Osteocyte (in vitro differentiated cells): Measurements from ENCODE around the gene MAX. TPM values are rescaled to one million over a fixed set of nuclear protein-coding genes. Genes with fewer than 3 reads are reported as not detected.

Source experiments
- DNase-seq: peaks from one replicate; pipeline ENCODE4 v3.0.0; 2021; ENCODE audit warnings: mixed read lengths; ENCODE audit not compliant: unreplicated experiment; ENCODE audit errors: extremely low spot score
- H3K27ac Mint-ChIP-seq: one replicate; pipeline ENCODE4 v1.8.0; 2021; ENCODE audit warnings: mild to moderate bottlenecking, mixed read lengths; ENCODE audit not compliant: unreplicated experiment
- H3K27me3 Mint-ChIP-seq: one replicate; pipeline ENCODE4 v1.8.0; 2021; ENCODE audit warnings: mixed read lengths; ENCODE audit not compliant: unreplicated experiment
- H3K36me3 Mint-ChIP-seq: one replicate; pipeline ENCODE4 v1.8.0; 2021; ENCODE audit warnings: mixed read lengths; ENCODE audit not compliant: unreplicated experiment
- H3K4me1 Mint-ChIP-seq: one replicate; pipeline ENCODE4 v1.8.0; 2021; ENCODE audit warnings: mixed read lengths; ENCODE audit not compliant: unreplicated experiment
- H3K4me3 Mint-ChIP-seq: one replicate; pipeline ENCODE4 v1.8.0; 2021; ENCODE audit warnings: mild to moderate bottlenecking, moderate library complexity, mixed read lengths; ENCODE audit not compliant: unreplicated experiment
- H3K9me3 Mint-ChIP-seq: one replicate; pipeline ENCODE4 v1.8.0; 2021; ENCODE audit warnings: mixed read lengths; ENCODE audit not compliant: unreplicated experiment
- CTCF ChIP-seq: fragments of 200-600 bp; sonication (generic); IDR thresholded peaks from 2 replicates; pipeline ENCODE4 v1.5.0; 2021; ENCODE audit warnings: antibody characterized with exemption, mild to moderate bottlenecking, moderate library complexity
- total RNA-seq: library from RNA; stranded (reverse); gene quantifications from 2 replicates; pipeline ENCODE4 v1.2.1, GENCODE V29; 2021

MAX gene
- total RNA-seq, 1 donor from 2014 or later = 120 TPM

GRCh38 chr14:65052832-65053231 is 49.5 kb downstream of the MAX start:
- H3K36me3 Mint-ChIP-seq = peaks cover 16% of the 10 kb centered on the region
- H3K9me3 Mint-ChIP-seq = no peaks in the 10 kb centered on the region
- no peaks in the 10 kb centered on the region for H3K27me3 Mint-ChIP-seq
- no peak for TF ChIP-seq CTCF
- H3K4me3 Mint-ChIP-seq = no peak overlapping the region
- DNase-seq = peak; percentile 68
- H3K27ac Mint-ChIP-seq = no peak overlapping the region
- no peaks in the 10 kb centered on the region for H3K4me1 Mint-ChIP-seq

GRCh38 chr14:65045709-65046108 is 56.6 kb downstream of the MAX start:
- Mint-ChIP-seq H3K4me3 (no peak overlapping the region), H3K27ac (no peak overlapping the region), H3K4me1 (peaks cover 3% of the 10 kb centered on the region), H3K27me3 (no peaks in the 10 kb centered on the region), H3K36me3 (peaks cover 23% of the 10 kb centered on the region), H3K9me3 (no peaks in the 10 kb centered on the region)
- peak; percentile 59 for DNase-seq
- TF ChIP-seq CTCF = no peak

- Mint-ChIP-seq H3K4me1 (peaks cover 3% of the 10 kb centered on the region), H3K36me3 (peaks cover 25% of the 10 kb centered on the region), H3K9me3 (no peaks in the 10 kb centered on the region), H3K27ac (no peak overlapping the region), H3K27me3 (no peaks in the 10 kb centered on the region), H3K4me3 (no peak overlapping the region)
- peak; percentile 21 for DNase-seq
- TF ChIP-seq CTCF = no peak
Measured at GRCh38 chr14:65045006-65045405, 57.3 kb downstream of the MAX start.

GRCh38 chr14:65044596-65044959 is 57.7 kb downstream of the MAX start:
- H3K4me3 Mint-ChIP-seq = no peak overlapping the region
- no peaks in the 10 kb centered on the region for H3K27me3 Mint-ChIP-seq
- H3K36me3 Mint-ChIP-seq = peaks cover 25% of the 10 kb centered on the region
- no peak for TF ChIP-seq CTCF
- peak; percentile 44 for DNase-seq
- H3K27ac Mint-ChIP-seq = no peak overlapping the region
- H3K9me3 Mint-ChIP-seq = no peaks in the 10 kb centered on the region
- peaks cover 3% of the 10 kb centered on the region for H3K4me1 Mint-ChIP-seq

- H3K4me3 Mint-ChIP-seq = no peak overlapping the region
- H3K9me3 Mint-ChIP-seq = no peaks in the 10 kb centered on the region
- no peak for TF ChIP-seq CTCF
- no peaks in the 10 kb centered on the region for H3K27me3 Mint-ChIP-seq
- H3K4me1 Mint-ChIP-seq = peaks cover 3% of the 10 kb centered on the region
- H3K36me3 Mint-ChIP-seq = peaks cover 27% of the 10 kb centered on the region
- no peak overlapping the region for H3K27ac Mint-ChIP-seq
- DNase-seq = peak; percentile 59
Measured at GRCh38 chr14:65043893-65044595, 58.3 kb downstream of the MAX start.
